ENCODE results near the gene PCDHGA6. TPM values are rescaled to one million over a fixed set of nuclear protein-coding genes. Genes with fewer than 3 reads are reported as not detected.
"Not testable (repeated sequence)": the region's sequence is repeated elsewhere in the genome, so short reads cannot be mapped to it uniquely, and the experiment has no call there.

PCDHGA6 gene
- total RNA-seq, 3 donors from 2014 or later: 1.6 to 6.7 (median 1.9) TPM

DNA sequence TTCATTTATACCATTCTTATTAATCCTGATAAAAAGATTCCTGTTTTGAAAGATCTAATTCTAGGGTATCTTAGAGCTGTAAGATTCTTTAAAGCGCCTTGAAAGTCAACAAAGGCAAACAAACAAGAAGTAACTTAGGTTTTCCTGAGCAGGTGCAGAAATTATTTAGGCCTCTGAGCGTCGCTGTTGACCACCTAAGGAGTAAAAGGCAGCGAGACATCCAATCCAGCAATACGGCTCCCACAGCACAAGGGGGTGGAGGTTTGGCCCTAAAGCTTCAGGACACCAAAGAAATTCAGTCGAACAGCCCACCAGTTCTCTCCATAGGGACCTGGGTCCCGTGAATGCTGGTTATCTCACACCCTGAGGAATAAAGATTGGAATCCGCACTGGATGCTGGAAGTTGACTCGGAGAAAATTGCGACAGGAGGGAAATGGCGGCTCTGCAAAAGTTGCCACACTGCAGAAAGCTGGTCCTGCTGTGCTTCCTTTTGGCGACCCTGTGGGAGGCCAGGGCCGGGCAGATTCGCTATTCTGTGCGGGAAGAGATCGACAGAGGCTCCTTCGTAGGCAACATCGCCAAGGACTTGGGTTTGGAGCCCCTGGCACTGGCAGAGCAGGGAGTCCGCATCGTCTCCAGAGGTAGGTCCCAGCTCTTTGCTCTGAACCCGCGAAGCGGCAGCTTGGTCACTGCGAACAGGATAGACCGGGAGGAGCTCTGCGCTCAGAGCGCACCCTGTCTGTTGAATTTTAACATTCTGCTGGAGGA is 35.0 kb upstream of the PCDHGA6 start, which contains the start of gene PCDHGA2:
PCDHGA2 (plus strand) TSS at position 223 of the 769 bp plus-strand sequence.
- H3K4me3 ChIP-seq: no peak within 1 kb of the TSS
- H3K9me3 ChIP-seq: peaks cover 58% of the 10 kb centered on the region
- TF ChIP-seq, protein P1, sequence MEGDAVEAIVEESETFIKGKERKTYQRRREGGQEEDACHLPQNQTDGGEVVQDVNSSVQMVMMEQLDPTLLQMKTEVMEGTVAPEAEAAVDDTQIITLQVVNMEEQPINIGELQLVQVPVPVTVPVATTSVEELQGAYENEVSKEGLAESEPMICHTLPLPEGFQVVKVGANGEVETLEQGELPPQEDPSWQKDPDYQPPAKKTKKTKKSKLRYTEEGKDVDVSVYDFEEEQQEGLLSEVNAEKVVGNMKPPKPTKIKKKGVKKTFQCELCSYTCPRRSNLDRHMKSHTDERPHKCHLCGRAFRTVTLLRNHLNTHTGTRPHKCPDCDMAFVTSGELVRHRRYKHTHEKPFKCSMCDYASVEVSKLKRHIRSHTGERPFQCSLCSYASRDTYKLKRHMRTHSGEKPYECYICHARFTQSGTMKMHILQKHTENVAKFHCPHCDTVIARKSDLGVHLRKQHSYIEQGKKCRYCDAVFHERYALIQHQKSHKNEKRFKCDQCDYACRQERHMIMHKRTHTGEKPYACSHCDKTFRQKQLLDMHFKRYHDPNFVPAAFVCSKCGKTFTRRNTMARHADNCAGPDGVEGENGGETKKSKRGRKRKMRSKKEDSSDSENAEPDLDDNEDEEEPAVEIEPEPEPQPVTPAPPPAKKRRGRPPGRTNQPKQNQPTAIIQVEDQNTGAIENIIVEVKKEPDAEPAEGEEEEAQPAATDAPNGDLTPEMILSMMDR (IDR thresholded peaks at IDR 0.05): no peak
- no peaks in the 10 kb centered on the region for H3K36me3 ChIP-seq (ENCODE audit: low read depth)
- H3K4me1 ChIP-seq (ENCODE audit: low read depth): no peaks in the 10 kb centered on the region
- DNase-seq (no peak), ATAC-seq (no peak)
- intact Hi-C loops (cut with DNase I, micrococcal nuclease): no loop called here

DNA sequence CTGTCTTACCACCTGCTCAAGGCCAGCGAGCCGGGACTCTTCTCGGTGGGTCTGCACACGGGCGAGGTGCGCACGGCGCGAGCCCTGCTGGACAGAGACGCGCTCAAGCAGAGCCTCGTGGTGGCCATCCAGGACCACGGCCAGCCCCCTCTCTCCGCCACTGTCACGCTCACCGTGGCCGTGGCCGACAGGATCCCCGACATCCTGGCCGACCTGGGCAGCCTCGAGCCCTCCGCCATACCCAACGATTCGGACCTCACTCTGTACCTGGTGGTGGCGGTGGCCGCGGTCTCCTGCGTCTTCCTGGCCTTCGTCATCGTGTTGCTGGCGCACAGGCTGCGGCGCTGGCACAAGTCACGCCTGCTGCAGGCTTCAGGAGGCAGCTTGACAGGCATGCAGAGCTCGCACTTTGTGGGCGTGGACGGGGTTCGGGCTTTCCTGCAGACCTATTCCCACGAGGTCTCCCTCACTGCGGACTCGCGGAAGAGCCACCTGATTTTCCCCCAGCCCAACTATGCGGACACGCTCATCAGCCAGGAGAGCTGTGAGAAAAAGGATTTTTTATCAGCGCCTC is 32.8 kb upstream of the PCDHGA6 start:
- H3K4me3 ChIP-seq; intact Hi-C loops (cut with DNase I, micrococcal nuclease); ATAC-seq; H3K36me3 ChIP-seq (ENCODE audit: low read depth); DNase-seq; H3K4me1 ChIP-seq (ENCODE audit: low read depth): not testable (repeated sequence)
- peaks cover 76% of the 10 kb centered on the region for H3K9me3 ChIP-seq

DNA sequence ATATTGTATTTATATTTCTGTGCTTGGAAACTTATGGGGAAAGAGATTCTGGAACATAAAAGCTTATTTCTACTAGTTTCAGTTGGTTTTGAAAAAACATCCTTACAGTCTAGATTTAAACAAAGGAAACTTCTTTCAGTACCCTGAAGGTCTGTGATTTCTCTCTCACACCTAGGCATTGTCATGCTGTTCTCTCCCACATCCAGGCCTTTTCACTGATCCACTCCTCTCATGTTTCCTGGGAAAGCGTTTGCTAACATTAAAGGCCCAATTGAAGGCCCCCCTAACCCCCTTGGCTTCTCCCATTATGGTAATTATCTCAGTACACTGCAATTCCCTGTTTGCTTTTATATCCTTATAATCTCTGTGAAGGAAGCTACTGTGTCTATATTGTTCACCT is 30.9 kb upstream of the PCDHGA6 start:
- H3K9me3 ChIP-seq: peaks cover 80% of the 10 kb centered on the region
- ATAC-seq (no peak), DNase-seq (no peak)
- TF ChIP-seq, protein P1 (IDR thresholded peaks at IDR 0.05): no peak
- intact Hi-C loops (cut with DNase I, micrococcal nuclease): no loop called here
- H3K4me3 ChIP-seq: no peak overlapping the region
- no peaks in the 10 kb centered on the region for H3K4me1 ChIP-seq (ENCODE audit: low read depth)
- H3K36me3 ChIP-seq (ENCODE audit: low read depth): no peaks in the 10 kb centered on the region

DNA sequence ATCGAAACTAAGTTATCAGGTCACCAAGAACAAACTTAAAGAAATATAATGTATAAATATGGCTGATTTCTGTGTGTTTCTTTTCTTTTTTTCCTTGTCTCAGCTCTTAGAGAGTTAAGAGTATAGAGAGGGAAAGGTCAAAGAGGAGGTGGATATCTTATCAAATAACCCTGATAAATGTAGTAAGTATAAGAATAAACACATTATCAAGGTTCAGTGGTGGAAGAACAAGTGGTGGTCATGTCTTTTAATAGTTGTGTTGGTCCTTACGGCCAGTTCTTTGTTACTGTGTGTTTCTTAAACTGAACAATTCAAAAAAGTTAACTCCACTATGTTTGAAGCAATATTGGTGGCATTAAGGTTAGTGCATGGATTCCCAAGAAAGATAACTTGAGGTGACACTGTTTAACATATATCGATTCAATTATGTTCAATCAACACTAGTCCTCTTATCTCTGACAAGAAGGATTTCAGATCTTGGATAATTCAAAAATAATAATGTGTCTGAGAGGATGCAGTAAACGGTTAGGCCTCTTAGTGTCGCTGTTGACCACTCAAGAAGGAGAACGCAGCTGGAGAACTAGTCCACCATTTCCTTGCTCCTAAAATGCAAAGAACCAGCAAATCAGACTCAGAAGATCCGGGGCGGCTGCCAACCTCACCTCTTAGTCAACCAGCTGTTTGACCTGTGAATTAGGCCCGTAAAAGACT is 30.3 kb upstream of the PCDHGA6 start, which contains the start of gene PCDHGA3:
PCDHGA3 (plus strand) TSS at position 588 of the 711 bp plus-strand sequence. CDS start 205 bp downstream, outside the sequence.
- intact Hi-C loops (cut with DNase I, micrococcal nuclease): no loop called here
- TF ChIP-seq, protein P1 (IDR thresholded peaks at IDR 0.05): no peak
- Histone ChIP-seq H3K36me3 (ENCODE audit: low read depth) (no peaks in the 10 kb centered on the region), H3K4me3 (no peak within 1 kb of the TSS), H3K4me1 (ENCODE audit: low read depth) (no peaks in the 10 kb centered on the region), H3K9me3 (peaks cover 82% of the 10 kb centered on the region)
- DNase-seq (no peak), ATAC-seq (no peak)

DNA sequence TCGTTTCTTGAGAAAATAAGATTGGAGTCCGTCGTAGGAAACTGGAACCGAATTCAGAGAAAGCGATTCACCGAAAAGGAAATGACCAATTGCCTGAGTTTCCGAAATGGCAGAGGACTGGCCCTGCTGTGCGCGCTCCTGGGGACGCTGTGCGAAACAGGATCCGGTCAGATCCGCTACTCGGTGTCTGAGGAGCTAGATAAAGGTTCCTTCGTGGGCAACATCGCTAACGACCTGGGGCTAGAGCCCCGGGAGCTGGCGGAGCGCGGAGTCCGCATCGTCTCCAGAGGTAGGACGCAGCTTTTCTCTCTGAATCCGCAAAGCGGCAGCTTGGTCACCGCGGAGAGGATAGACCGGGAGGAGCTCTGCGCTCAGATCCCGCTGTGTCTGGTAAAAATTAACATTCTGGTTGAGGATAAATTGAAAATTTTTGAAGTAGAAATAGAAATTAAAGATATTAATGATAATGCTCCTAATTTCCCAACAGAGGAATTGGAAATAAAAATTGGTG is 29.7 kb upstream of the PCDHGA6 start:
- Histone ChIP-seq H3K4me1 (ENCODE audit: low read depth) (no peaks in the 10 kb centered on the region), H3K36me3 (ENCODE audit: low read depth) (no peaks in the 10 kb centered on the region), H3K9me3 (peaks cover 80% of the 10 kb centered on the region), H3K4me3 (no peak overlapping the region)
- no peak for ATAC-seq
- DNase-seq: no peak
- TF ChIP-seq, protein P1 (IDR thresholded peaks at IDR 0.05): no peak
- intact Hi-C loops (cut with DNase I, micrococcal nuclease): no loop called here

All from mucosa of descending colon (tissue), 3 donors.